ENCODE results near the gene CEBPB.

DNA sequence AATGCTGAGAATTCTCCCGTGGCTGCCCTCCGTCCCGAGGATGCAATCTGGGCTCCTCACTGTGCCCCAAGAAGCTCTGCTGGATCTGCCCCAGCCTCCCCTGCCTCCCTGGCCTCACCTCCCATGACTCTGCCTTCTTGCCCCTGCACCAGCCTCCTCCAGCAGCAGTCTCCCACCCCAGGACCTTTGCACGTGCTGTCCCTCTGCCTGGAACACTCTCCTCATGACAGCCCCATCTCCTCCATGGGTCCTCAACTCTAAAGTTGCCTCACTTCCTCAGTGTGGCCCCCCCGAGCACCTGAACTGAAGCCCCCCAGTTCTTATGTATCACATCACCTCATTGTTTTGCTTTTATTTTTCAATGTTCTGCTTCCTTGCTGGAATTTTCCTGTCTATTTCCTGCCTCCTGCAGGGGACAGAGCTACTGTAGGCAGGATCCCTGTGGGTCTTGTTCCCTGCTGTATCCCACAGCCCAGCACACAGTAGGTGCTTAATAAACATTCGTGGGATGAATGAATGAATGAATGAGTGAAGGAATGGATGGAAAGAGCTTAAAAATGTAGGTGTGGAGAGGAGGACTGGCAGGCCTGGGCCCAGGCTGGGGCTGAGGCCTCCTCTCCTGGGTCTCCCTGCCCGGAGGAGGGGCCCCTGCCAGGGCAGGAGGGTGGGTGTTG, 42.2 kb downstream of the CEBPB start:
- TF ChIP-seq, protein P1, sequence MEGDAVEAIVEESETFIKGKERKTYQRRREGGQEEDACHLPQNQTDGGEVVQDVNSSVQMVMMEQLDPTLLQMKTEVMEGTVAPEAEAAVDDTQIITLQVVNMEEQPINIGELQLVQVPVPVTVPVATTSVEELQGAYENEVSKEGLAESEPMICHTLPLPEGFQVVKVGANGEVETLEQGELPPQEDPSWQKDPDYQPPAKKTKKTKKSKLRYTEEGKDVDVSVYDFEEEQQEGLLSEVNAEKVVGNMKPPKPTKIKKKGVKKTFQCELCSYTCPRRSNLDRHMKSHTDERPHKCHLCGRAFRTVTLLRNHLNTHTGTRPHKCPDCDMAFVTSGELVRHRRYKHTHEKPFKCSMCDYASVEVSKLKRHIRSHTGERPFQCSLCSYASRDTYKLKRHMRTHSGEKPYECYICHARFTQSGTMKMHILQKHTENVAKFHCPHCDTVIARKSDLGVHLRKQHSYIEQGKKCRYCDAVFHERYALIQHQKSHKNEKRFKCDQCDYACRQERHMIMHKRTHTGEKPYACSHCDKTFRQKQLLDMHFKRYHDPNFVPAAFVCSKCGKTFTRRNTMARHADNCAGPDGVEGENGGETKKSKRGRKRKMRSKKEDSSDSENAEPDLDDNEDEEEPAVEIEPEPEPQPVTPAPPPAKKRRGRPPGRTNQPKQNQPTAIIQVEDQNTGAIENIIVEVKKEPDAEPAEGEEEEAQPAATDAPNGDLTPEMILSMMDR (optimal IDR thresholded peaks at IDR 0.05 in 1 of 3, IDR thresholded peaks at IDR 0.05 in 1 of 3, conservative IDR thresholded peaks at IDR 0.05 in 1 of 3; ENCODE audit: extremely low read depth in 1 of 3, insufficient read depth in 2 of 3, low read length in 3 of 3): no peak
- no peak for TF ChIP-seq EZH2 (IDR thresholded peaks at IDR 0.05; ENCODE audit: low read length)
